Stimulated activated CD4-positive, alpha-beta T cell treated with anti-CD3 and anti-CD28 coated beads, TNF-alpha, amount 100 ng/mL, for 4 hours (primary cell): ENCODE data around the gene WDR43.
A peak's percentile ranks its signal among the peaks of the same experiment; 100 is the strongest.

Experiments
- DNase-seq, 3 experiments: peaks; one replicate each; pipeline ENCODE4 v3.0.0-alpha.2; 2020; ENCODE audit warnings: low read depth in 3 of 3

The WDR43 gene, protein sequence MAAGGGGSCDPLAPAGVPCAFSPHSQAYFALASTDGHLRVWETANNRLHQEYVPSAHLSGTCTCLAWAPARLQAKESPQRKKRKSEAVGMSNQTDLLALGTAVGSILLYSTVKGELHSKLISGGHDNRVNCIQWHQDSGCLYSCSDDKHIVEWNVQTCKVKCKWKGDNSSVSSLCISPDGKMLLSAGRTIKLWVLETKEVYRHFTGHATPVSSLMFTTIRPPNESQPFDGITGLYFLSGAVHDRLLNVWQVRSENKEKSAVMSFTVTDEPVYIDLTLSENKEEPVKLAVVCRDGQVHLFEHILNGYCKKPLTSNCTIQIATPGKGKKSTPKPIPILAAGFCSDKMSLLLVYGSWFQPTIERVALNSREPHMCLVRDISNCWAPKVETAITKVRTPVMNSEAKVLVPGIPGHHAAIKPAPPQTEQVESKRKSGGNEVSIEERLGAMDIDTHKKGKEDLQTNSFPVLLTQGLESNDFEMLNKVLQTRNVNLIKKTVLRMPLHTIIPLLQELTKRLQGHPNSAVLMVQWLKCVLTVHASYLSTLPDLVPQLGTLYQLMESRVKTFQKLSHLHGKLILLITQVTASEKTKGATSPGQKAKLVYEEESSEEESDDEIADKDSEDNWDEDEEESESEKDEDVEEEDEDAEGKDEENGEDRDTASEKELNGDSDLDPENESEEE

DNA sequence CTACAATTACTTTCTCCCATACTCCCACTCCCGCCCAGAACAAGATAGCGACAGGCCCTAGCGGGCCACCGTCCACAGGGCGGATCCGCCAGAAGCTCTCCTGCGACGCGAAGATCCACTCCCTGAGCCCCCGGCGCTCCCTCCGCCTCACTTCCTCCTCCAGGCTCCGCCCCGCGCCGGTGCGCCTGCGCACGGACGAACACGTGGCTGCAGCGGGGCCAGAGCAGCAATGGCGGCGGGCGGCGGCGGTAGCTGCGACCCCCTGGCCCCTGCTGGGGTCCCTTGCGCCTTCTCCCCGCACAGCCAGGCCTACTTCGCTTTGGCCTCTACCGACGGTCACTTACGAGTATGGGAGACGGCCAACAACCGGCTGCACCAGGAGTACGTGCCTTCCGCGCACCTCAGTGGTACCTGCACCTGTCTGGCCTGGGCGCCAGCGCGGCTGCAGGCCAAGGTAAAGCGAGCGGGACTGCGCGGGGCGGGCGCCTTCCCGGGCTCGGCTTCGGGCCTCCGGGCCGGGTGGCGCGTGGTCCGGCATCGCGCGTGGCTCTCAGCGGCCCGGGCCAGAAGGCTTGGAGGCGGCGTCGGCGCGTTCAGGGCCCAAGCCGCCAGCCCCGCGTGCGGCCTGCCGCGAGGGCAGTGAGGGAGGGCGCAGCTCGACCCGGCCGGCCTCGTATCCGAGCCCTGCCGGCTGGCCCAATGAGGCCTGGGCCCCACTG is at the start of gene WDR43:
Gene WDR43, plus strand, starts transcription at position 198 of the 719 bp plus-strand sequence. Its CDS starts 32 bp downstream, at position 230.
- DNase-seq = peak; percentile 95 to 96 (median 96)

DNA sequence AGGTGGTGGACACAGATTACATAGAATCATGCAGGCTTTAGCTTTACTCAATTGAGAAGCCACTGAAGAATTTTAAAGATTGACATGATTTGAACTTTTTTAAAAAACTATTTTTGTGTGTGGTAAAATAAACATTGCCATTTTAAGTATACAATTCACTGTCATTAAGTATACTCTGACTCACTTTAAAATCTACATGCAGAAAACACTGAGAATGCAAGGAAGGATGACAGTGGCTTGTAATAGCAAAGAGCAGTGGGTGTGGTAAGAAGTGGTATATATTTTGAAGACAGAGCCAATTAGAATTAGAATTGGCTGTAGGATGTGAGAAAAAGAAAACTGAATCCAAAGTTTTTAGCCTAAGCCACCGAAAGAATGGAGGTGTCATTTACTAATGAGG is 39.3 kb upstream of the WDR43 start:
- DNase-seq = no peak

DNA sequence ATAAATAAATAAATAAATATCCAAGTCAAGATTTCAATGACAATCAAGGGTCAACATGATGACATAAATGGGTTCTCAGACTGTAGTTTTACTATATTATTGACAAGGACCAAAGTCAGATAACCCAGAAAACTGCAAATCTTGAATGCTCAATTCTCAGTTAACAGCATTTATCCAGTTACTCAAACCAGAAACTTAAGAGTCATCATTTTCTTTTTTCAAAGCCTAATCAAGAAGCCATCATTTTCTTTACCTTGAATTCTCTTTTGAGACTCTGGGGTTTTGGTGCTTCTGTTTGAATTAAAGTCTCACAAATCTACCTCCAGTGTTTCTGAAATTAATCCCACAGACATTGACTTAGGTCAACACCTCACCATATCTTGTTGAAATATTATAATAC is 38.5 kb upstream of the WDR43 start:
- DNase-seq = no peak

DNA sequence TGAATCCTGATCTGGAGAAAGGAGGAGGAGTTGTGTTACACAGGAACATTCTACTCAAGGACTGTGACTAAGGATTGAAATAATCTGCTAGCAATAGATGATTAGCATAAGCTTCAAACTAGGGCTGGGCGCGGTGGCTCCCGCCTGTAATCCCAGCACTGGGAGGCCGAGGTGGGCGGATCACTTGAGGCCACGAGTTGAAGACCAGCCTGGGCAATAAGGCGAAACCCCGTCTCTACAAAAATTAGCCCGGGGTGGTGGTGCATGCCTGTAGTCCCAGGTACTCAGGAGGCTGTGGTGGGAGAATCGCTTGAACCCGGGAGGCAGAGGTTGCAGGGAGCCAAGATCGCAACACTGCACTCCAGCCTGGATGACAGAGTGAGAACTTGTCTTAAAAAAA is 25.9 kb upstream of the WDR43 start:
- DNase-seq = no peak

DNA sequence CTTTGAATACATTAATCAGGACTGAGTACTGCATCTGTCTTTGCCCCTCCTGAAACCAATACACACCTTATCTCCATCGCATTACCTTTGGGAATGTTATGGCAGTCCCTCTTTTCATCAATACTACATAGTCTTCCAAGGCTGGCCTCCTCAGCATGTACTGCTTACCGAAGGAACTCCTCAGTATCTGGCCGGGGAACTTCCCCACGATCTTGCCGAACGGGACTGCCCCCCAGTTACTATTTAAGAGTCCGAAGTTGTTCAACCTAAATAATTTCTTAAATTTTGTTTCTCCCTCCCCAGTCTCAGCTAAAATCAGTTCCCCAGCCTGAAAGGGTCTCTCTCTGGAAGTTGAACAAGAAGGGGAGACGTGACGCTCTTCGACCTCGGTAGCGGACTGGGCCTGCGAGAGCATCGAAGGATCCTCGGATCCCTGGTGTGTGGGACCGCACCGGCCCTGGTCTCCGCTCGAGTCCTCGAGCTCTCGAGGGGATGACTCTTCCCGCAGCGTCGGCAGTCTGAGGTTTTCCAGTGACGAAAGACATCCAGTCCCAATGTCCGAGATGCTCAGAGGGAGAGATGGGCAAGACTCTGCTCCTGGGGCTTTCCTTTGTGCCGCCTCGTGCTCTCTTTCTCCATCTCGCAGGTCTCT is 24.8 kb upstream of the WDR43 start:
- no peak for DNase-seq

DNA sequence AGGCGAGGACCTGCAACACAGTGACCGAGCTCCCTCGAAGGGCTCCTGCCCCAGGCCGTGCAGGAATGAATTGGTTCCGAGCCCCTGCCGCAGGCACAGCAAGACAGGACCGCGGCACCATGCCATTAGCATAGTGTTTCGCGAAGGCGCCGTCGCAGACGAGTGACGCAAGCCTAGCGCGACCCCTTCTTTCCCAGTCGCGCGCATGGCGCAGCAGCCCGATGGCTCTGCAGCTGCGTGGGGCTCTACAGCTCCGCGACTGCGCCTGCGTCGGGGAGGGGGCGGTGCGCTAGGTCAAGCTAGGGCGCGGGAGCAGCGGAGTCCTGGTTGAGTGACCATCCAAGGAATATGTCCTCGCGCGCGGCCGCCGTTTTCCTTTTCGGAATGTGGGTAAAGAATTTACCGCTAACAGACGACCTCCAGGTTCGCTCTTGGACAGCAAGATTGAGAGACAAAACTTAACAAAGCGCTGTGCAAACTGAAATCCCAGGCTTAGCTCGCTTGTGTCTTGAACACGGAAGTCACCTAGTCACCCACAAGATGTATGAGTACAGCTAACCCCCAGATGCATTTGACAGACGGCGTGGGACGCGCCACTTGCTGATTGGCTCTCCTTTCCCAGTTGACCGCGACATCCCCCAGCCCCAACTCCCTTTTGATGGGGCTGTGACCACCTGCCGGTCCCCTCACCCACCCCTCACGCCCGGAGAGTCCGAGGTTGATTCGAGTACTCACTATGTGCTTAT is 24.1 kb upstream of the WDR43 start, which contains the start of gene TRMT61B:
Gene TRMT61B, minus strand, starts transcription at position 164 of the 746 bp plus-strand sequence. Its CDS starts 32 bp downstream, at position 132.
- peak; percentile 93 to 97 (median 93) for DNase-seq

DNA sequence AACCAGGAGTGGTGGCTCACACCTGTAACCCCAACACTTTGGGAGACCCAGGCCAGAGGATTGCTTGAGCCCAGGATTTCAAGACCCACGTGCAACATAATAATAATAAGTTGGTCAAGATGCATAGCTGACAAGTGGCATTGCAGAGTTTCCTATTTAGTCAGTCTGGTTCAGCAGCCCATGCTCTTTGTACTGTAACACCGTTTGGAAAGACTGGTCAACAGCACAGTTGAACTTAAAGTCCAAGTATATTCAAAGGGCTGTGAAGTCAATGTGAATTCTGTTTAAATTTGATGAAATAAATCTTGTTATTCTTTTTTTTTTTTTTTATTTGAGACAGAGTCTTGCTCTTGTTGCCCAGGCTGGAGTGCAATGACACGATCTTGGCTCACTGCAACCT is 22.8 kb upstream of the WDR43 start:
- no peak for DNase-seq

DNA sequence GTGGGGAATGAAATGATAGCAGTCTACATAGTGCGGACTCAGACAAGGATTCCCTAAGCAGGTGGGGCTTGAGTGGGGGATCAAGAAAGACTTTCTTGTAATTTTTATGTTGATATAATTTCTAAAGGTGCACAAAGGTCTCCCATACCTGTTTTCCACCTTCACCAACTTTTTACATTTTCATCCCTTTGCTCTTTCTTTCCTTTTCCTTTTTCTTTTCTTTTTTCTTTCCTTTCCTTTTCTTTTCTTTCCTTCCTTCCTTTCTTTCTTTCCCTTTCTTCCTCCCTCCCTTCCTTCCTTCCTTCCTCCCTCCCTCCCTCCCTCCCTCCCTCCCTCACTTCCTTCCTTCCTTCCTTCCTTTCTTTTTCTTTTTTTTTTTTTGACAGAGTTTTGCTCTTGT is 14.3 kb upstream of the WDR43 start:
- no peak for DNase-seq

DNA sequence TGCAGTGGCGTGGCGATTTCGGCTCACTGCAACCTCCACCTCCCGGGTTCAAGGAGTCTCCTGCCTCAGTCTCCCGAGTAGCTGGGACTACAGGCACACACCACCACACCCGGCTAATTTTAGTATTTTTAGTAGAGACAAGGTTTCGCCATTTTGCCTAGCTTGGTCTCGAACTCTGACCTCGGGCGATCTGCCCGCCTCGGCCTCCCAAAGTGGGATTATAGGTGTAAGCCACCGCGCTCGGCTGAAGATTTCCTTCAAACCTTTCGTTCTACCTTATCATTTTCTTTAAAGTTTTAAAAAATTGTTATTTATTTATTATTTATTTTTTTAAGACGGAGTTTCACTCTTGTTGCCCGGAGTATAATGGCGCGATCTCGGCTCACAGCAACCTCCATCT is 979 bp upstream of the WDR43 start:
- DNase-seq = no peak

DNA sequence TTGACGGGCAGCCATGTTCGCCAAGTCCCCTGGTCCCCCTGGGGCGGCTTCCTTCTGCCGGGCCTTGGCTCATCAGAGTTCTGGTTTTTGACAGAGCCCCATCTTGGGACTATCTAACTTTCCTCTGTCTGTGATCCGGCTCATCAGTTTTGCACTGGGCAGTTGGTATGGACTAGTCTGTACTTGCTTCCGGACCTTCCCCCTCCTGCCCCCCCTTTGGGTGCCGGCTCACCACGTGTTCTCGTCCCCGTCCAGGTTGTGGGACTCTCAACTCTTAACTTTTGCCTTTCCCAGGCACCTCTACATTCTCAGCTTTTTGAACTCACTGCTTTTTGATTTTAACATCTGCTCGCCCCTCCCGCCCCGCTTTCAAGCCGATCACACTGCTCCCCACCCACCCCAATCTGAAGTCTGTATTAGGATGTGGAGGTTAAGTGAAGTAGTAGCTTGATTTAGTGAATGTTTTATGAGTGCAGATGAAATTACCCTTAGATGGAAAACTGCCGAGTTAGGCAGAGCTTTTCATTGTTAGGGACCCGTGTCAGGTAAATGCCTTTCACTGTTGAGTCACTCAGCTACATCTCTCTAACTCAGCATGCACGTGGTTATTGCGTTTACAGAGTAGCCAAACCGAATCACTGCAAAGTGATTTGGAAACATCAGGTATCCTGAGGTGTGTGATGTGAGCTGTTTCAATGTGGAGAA is 874 bp downstream of the WDR43 start:
- DNase-seq = peak; percentile 13 to 34 (median 34)

DNA sequence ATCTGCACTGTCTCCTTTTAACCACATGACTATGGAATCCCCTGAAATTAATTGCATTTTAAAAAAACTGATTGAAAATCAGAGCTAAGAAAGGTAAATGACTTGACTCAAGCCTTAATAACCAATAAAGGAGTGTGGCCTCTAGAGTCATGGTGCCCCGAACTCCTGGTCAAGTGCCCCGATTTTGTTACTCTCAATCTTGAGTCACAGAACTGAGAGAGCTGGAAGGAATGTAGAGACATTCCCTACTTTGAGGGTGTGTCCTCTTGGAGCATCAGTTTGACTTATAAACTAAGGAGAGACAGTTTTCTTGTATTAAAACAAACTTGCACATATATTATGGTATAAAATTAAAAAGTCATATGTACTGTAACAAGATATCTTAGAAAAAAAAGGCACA is 2.4 kb downstream of the WDR43 start:
- DNase-seq = no peak

DNA sequence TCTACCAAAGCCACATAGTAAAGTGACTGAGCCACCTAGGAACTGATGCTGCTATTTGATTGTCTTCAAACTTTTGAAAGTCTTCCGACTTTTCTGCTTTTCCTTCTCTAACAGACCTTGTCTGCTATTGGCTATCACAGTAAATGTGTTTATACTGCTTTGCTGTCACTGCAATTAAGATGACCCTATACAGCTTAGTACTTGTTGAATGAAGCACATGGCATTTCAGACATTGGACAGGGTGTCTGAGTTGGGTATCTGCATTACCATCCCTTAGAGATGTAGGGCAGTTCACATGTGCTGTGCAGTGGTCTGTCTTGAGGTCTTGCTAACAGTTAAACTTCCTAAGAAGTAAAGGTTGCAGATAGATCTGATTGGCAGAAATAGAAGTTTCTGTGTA is 3.6 kb downstream of the WDR43 start:
- DNase-seq = no peak

DNA sequence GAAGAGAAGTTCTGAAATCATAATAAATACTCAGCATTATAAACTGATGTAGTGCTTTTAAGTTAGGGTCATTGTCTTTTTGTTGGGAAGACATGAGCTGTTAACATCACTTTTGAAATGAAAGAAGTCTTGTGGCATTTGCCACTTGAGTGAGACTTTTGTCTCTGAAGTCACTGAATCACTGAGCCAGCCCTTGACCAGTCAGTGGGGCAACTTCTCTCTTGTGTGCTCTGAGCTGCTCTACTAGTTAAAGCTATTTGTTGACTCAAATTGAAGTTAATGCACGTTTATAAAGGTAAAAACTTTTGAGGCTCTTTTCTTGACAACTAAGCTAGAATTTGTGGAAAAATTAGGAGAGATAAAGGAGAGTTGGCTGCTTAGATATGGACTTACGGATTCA is 6.7 kb downstream of the WDR43 start:
- no peak for DNase-seq

DNA sequence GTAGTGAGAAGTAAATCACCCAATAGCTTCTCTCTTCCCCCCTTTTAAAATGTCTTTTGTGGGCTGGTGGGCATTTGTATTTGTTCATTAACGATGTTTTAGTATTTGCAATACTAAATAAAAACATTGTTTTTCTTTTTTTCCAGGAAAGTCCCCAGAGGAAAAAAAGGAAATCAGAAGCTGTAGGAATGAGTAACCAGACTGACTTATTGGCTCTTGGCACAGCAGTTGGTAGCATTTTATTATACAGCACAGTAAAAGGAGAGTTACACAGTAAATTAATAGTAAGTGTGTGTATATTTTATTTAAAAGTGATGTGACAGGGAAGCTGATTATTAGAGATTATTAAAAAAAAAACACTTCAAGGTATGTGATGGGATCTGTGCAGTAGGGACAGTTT is 7.4 kb downstream of the WDR43 start:
- no peak for DNase-seq

DNA sequence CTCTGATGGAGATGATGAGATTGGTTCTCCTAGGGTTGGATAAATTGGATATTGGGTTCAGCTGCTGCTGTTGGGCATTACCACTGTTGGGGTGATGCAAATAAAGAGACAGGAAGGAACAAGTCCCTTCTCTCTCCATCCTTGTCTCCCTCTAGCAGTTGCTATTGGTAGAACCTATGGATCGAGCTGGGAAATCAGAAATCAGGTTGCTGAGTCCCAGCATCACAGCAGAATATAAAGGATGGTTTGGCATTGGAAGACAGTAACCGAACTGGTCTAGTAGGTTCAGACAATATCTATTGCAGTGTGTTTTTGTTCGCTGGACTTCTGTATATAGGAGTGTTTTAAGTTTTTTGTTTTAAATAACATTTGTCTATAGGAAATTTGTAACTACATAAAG is 8.1 kb downstream of the WDR43 start:
- DNase-seq = no peak

DNA sequence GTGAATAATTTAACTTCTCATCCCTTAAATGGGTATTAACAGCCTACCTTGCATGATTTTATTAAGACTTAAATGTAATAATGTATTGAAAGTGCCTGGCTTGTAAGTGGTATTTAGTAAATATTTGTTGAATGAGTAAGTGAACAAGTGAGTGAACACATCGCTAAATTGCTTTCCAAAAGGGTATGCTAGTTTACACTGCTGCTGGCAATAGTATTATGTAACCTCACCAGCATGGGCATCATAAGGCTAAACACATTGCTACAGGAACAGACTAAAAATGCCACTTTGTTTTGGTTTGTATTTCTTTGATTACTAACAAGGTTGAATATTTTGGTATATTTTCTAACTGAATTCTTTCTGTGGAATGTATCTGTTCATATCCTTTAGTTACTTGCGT is 9.8 kb downstream of the WDR43 start:
- DNase-seq = no peak

DNA sequence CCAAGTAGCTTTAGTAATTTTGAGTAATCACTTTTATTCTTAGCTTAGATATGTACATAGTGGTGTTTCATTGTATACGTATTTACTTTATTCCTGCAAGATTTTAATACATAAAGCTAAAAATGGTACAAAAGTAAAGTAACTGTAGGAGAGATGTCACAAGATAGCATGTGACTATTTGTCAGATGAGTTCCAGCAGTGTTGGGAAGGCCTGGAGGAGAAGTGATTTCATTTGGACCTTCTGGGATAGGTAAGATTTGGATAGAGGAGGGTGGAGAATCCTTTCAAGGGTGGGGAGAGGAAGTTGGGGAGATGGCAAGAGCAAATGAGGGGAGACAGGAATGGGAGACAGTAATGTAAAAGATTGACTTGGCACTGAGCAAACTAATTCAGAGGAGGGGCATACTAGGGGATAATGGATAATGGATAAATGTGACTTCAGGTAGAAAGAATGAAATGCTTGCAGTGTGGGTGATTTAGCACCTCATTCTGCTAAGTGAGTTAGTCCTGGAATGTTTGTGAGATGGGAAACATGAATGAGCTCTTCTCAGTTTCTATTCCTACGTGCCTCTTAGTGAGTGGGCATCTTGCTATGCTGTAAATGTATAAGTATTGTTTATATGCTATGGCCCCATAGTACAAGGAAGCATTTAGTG is 10.5 kb downstream of the WDR43 start:
- DNase-seq = no peak

DNA sequence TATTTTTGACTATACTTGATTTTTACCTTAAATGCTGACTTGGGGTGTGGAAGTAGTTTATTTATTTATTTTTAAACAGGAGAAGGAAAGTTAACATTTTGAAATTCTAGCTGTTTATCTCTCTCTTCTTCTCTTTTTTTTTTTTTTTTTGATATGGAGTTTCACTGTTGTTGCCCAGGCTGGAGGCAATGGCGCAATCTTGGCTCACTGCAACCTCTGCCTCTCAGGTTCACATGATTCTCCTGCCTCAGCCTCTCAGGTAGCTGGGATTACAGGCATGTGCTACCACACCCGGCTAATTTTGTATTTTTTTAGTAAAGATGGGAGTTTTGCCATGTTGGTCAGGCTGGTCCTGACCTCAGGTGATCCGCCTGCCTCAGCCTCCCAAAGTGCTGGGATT is 11.1 kb downstream of the WDR43 start:
- DNase-seq = no peak

DNA sequence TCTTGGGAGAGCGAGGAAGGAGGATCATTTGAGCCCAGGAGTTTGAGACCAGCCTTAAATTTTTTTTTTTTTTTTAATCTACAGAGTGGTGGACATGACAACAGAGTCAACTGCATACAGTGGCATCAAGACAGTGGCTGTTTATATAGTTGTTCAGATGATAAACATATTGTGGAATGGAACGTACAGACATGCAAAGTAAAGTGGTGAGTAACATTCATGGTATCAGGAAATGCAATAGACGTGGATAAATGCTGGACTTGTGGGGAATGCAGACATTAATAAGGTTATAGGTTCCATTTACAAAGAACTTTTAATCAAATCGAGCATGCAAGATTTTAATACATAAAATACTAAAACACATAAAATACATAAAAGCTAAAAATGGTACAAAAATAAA is 11.9 kb downstream of the WDR43 start:
- no peak for DNase-seq

DNA sequence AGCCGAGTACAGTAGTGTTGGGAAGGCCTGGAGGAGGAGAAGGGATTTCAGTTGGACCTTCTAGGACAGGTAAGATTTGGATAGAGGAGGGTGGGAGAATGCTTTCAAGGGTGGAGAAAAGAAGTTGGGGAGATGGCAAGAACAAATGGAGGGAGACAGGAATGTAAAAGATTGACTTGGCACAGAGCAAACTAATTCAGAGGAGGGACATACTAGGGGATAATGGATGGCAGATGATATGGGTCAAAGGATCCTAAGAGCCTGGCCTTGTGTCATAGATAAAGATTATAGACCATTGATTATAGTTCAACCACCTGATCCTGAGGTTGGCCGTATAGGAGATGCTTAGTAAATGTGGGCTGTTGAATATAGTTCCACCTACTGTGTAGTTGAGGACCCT is 12.4 kb downstream of the WDR43 start:
- DNase-seq = no peak
